Measurements from ENCODE around the gene DGKH. TPM values are rescaled to one million over a fixed set of nuclear protein-coding genes. Genes with fewer than 3 reads are reported as not detected.

Gene DGKH
- total and polyA plus RNA-seq, 2 donors (not counting 1 experiment from before 2014, with no cell fraction given), result 6.1 to 7.9 TPM

- peaks cover 9% of the 10 kb centered on the region for H3K79me2 ChIP-seq (ENCODE audit: control insufficient read depth, insufficient read depth, low read length)
- TF ChIP-seq EZH2 (IDR thresholded peaks at IDR 0.05; ENCODE audit: low read length, missing control alignments) (no peak), CTCF (conservative IDR thresholded peaks at IDR 0.05 in 1 of 2, IDR thresholded peaks at IDR 0.05 in 1 of 2; ENCODE audit: low read depth in 1 of 2, low read length in 2 of 2) (no peak)
Measured at GRCh38 chr13:42054798-42055499, 6.5 kb downstream of the DGKH start.

GRCh38 chr13:42055500-42056085 is 7.1 kb downstream of the DGKH start:
- Histone ChIP-seq H3K36me3 (ENCODE audit: control insufficient read depth, insufficient read depth, low read length) (no peaks in the 10 kb centered on the region), H3K9ac (ENCODE audit: insufficient read depth, low read length) (no peak overlapping the region), H3K4me2 (ENCODE audit: extremely low read depth, insufficient read depth, low read length) (no peak overlapping the region), H3K79me2 (ENCODE audit: control insufficient read depth, insufficient read depth, low read length) (peaks cover 6% of the 10 kb centered on the region), H3K4me3 (replicated peaks in 1 of 4; ENCODE audit: control extremely low read depth in 1 of 4, insufficient read depth in 1 of 4, low read depth in 3 of 4, low read length in 4 of 4) (no peak overlapping the region), H4K20me1 (ENCODE audit: control insufficient read depth, extremely low read depth, insufficient read depth, low read length) (no peaks in the 10 kb centered on the region), H3K27me3 (ENCODE audit: control insufficient read depth, insufficient read depth, low read length) (no peaks in the 10 kb centered on the region), H3K4me1 (ENCODE audit: control insufficient read depth, extremely low read depth, insufficient read depth, low read length) (no peaks in the 10 kb centered on the region), H2AFZ (ENCODE audit: low read length) (no peak overlapping the region), H3K9me3 (ENCODE audit: control insufficient read depth, insufficient read depth, low read depth, low read length) (no peaks in the 10 kb centered on the region), H3K27ac (ENCODE audit: insufficient read depth, low read length) (no peak overlapping the region)
- TF ChIP-seq EZH2 (IDR thresholded peaks at IDR 0.05; ENCODE audit: low read length, missing control alignments) (no peak), CTCF (conservative IDR thresholded peaks at IDR 0.05 in 1 of 2, IDR thresholded peaks at IDR 0.05 in 1 of 2; ENCODE audit: low read depth in 1 of 2, low read length in 2 of 2) (no peak)
- no peak for DNase-seq (ENCODE audit: low read depth in 2 of 2)

More at GRCh38 chr13:42054798-42055499, 6.5 kb downstream of the DGKH start:
- H3K9me3 ChIP-seq (ENCODE audit: control insufficient read depth, insufficient read depth, low read depth, low read length), result no peaks in the 10 kb centered on the region
- no peak for DNase-seq (ENCODE audit: low read depth in 2 of 2)
- no peaks in the 10 kb centered on the region for H3K4me1 ChIP-seq (ENCODE audit: control insufficient read depth, extremely low read depth, insufficient read depth, low read length)
- H3K4me3 ChIP-seq (replicated peaks in 1 of 4; ENCODE audit: control extremely low read depth in 1 of 4, insufficient read depth in 1 of 4, low read depth in 3 of 4, low read length in 4 of 4), result no peak overlapping the region
- H3K9ac ChIP-seq (ENCODE audit: insufficient read depth, low read length), result no peak overlapping the region
- no peaks in the 10 kb centered on the region for H3K27me3 ChIP-seq (ENCODE audit: control insufficient read depth, insufficient read depth, low read length)
- H4K20me1 ChIP-seq (ENCODE audit: control insufficient read depth, extremely low read depth, insufficient read depth, low read length), result no peaks in the 10 kb centered on the region
- H3K27ac ChIP-seq (ENCODE audit: insufficient read depth, low read length), result no peak overlapping the region
- H3K36me3 ChIP-seq (ENCODE audit: control insufficient read depth, insufficient read depth, low read length), result no peaks in the 10 kb centered on the region
- H2AFZ ChIP-seq (ENCODE audit: low read length), result no peak overlapping the region
- no peak overlapping the region for H3K4me2 ChIP-seq (ENCODE audit: extremely low read depth, insufficient read depth, low read length)

GRCh38 chr13:42056146-42056545 is 7.7 kb downstream of the DGKH start:
- no peaks in the 10 kb centered on the region for H4K20me1 ChIP-seq (ENCODE audit: control insufficient read depth, extremely low read depth, insufficient read depth, low read length)
- H3K4me2 ChIP-seq (ENCODE audit: extremely low read depth, insufficient read depth, low read length), result no peak overlapping the region
- H3K4me1 ChIP-seq (ENCODE audit: control insufficient read depth, extremely low read depth, insufficient read depth, low read length), result no peaks in the 10 kb centered on the region
- H3K27me3 ChIP-seq (ENCODE audit: control insufficient read depth, insufficient read depth, low read length), result no peaks in the 10 kb centered on the region
- TF ChIP-seq EZH2 (IDR thresholded peaks at IDR 0.05; ENCODE audit: low read length, missing control alignments), result no peak
- no peak for TF ChIP-seq CTCF (conservative IDR thresholded peaks at IDR 0.05 in 1 of 2, IDR thresholded peaks at IDR 0.05 in 1 of 2; ENCODE audit: low read depth in 1 of 2, low read length in 2 of 2)
- no peak overlapping the region for H2AFZ ChIP-seq (ENCODE audit: low read length)
- no peak overlapping the region for H3K9ac ChIP-seq (ENCODE audit: insufficient read depth, low read length)
- no peaks in the 10 kb centered on the region for H3K36me3 ChIP-seq (ENCODE audit: control insufficient read depth, insufficient read depth, low read length)
- no peak overlapping the region for H3K27ac ChIP-seq (ENCODE audit: insufficient read depth, low read length)
- H3K4me3 ChIP-seq (replicated peaks in 1 of 4; ENCODE audit: control extremely low read depth in 1 of 4, insufficient read depth in 1 of 4, low read depth in 3 of 4, low read length in 4 of 4), result no peak overlapping the region
- DNase-seq (ENCODE audit: low read depth in 2 of 2), result no peak
- H3K79me2 ChIP-seq (ENCODE audit: control insufficient read depth, insufficient read depth, low read length), result peaks cover 5% of the 10 kb centered on the region
- H3K9me3 ChIP-seq (ENCODE audit: control insufficient read depth, insufficient read depth, low read depth, low read length), result no peaks in the 10 kb centered on the region

Measured in fibroblast of lung (primary cell).